ENCODE data around the gene GPBP1L1.

The GPBP1L1 gene

DNA sequence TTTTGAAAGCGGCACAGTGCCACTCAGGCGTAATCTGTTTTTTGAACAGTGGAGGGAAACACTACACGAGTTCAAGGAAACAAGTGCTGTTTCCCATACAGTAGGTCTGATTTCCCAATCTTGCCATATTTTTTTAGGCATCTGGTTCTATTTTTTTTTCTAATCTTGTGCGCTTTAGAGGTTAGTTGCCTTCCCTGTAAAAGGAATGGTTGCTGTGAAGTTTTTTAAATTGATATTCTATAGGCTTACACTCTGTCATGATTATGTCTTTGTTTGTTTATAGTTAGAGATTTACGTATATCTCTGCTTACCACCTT is 101.3 kb downstream of the GPBP1L1 start:
- H3K27me3 ChIP-seq (ENCODE audit: insufficient read depth, poor library complexity, severe bottlenecking) = no peaks in the 10 kb centered on the region
- peak overlapping the region; percentile 98 for H3K27ac ChIP-seq (replicated peaks)

DNA sequence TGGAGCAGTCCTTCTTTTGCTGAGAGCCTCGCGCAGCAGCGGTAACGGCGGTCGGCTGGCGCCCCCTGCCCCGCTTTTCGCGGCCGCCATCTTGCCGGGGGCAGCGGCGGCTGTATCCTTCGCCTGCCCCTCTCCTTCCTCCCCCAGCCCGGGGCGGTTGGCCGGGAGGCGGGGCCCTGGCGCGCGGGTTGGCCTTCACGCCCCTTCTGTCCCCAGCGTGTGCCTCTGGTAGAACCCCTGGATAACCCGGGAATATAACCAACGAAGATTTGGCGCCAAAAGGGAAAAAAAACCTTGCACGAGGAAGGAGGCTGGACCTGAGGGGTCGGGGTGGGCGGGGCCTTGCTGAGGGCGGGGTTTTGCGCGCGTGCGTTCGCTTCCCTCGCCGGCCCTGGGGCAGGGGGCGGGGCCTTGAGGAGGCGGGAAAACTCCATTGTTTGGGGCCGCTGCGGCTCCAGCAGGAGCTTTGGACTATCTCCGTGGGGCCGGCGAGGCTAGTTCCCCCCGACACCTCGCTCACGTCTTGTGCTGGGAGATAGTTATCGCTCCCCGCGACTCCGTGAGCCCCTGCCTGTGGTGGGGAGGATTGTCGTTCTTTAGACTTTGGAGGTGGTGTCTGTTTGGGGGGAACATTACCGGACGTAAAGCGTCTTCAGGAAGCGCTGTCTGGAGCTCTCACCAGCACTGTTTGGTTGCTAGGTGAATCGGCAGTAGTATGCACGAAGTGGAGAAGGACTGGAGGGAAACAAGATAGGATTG is 101.8 kb downstream of the GPBP1L1 start:
- TF ChIP-seq POLR2AphosphoS5 (IDR thresholded peaks at IDR 0.05; ENCODE audit: low read depth) (0 out of 2 replicates have a peak, but pooled peaks have one; percentile 24), SPI1 (IDR thresholded peaks at IDR 0.05; ENCODE audit: borderline replicate concordance, low read depth) (no peak)
- H3K27ac ChIP-seq (replicated peaks) = peak overlapping the region; percentile 98
- no peaks in the 10 kb centered on the region for H3K27me3 ChIP-seq (ENCODE audit: insufficient read depth, poor library complexity, severe bottlenecking)
- DNase-seq (ENCODE audit: low read depth in 1 of 2, low spot score in 1 of 2) = peak; percentile 78 to 87
- peak overlapping the region; percentile 92 for H3K4me3 ChIP-seq (replicated peaks; ENCODE audit: insufficient read depth, low read length)

More for the DNA sequence above, 101.3 kb downstream of the GPBP1L1 start:
- TF ChIP-seq POLR2AphosphoS5 (IDR thresholded peaks at IDR 0.05; ENCODE audit: low read depth) (no peak), SPI1 (IDR thresholded peaks at IDR 0.05; ENCODE audit: borderline replicate concordance, low read depth) (no peak), GABPA (IDR thresholded peaks at IDR 0.05; ENCODE audit: low read depth) (no peak)
- TF ChIP-seq, protein P1, sequence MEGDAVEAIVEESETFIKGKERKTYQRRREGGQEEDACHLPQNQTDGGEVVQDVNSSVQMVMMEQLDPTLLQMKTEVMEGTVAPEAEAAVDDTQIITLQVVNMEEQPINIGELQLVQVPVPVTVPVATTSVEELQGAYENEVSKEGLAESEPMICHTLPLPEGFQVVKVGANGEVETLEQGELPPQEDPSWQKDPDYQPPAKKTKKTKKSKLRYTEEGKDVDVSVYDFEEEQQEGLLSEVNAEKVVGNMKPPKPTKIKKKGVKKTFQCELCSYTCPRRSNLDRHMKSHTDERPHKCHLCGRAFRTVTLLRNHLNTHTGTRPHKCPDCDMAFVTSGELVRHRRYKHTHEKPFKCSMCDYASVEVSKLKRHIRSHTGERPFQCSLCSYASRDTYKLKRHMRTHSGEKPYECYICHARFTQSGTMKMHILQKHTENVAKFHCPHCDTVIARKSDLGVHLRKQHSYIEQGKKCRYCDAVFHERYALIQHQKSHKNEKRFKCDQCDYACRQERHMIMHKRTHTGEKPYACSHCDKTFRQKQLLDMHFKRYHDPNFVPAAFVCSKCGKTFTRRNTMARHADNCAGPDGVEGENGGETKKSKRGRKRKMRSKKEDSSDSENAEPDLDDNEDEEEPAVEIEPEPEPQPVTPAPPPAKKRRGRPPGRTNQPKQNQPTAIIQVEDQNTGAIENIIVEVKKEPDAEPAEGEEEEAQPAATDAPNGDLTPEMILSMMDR (IDR thresholded peaks at IDR 0.05; ENCODE audit: insufficient read depth, low read length) = no peak
- TF ChIP-seq, protein P2, sequence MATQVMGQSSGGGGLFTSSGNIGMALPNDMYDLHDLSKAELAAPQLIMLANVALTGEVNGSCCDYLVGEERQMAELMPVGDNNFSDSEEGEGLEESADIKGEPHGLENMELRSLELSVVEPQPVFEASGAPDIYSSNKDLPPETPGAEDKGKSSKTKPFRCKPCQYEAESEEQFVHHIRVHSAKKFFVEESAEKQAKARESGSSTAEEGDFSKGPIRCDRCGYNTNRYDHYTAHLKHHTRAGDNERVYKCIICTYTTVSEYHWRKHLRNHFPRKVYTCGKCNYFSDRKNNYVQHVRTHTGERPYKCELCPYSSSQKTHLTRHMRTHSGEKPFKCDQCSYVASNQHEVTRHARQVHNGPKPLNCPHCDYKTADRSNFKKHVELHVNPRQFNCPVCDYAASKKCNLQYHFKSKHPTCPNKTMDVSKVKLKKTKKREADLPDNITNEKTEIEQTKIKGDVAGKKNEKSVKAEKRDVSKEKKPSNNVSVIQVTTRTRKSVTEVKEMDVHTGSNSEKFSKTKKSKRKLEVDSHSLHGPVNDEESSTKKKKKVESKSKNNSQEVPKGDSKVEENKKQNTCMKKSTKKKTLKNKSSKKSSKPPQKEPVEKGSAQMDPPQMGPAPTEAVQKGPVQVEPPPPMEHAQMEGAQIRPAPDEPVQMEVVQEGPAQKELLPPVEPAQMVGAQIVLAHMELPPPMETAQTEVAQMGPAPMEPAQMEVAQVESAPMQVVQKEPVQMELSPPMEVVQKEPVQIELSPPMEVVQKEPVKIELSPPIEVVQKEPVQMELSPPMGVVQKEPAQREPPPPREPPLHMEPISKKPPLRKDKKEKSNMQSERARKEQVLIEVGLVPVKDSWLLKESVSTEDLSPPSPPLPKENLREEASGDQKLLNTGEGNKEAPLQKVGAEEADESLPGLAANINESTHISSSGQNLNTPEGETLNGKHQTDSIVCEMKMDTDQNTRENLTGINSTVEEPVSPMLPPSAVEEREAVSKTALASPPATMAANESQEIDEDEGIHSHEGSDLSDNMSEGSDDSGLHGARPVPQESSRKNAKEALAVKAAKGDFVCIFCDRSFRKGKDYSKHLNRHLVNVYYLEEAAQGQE (IDR thresholded peaks at IDR 0.05; ENCODE audit: insufficient replicate concordance, low read depth) = no peak
- DNase-seq (ENCODE audit: low read depth in 1 of 2, low spot score in 1 of 2) = no peak
- H3K4me3 ChIP-seq (replicated peaks; ENCODE audit: insufficient read depth, low read length) = peak overlapping the region; percentile 92

DNA sequence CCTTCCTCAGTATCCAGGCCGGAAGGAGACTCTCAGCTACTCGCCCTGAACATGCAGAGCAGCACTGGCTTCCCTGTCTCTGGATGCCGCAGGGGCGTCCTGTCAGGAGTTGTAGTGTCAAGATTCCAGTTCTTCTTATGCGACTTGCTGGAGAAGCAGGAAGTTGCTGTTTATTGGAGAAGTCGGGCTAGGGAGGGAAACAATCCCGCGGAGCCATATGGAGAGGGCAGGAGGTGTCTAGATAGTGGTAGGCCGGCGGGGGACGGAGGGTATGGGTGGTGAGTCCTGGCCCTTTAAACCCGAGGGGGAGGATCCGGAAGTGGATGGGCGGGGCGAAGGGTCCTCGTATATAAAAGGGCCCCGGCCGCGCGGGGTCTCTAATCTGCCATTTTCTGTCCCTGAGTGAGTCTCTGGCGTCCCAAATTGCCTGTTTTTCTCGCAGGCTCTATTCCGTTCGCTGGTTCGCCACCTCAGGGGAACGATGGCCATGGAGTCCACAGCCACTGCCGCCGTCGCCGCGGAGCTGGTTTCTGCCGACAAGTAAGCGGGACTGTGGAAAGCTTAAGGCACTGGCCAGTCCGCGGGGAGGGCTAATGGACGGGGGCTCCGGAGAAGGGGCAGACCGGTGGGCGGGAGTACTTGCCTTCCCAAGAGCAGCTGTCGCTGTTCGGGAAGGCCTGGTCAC is 102.5 kb downstream of the GPBP1L1 start, which contains the start of gene NASP:
TSS of gene NASP (plus strand) at position 376 of the 685 bp plus-strand sequence. CDS start at position 482, 106 bp downstream.
- TF ChIP-seq POLR2AphosphoS5 (IDR thresholded peaks at IDR 0.05; ENCODE audit: low read depth) (peak; percentile 98), GABPA (IDR thresholded peaks at IDR 0.05; ENCODE audit: low read depth) (peak; percentile 69), SPI1 (IDR thresholded peaks at IDR 0.05; ENCODE audit: borderline replicate concordance, low read depth) (peak; percentile 43; the same call in 1 of the 2 replicates)
- TF ChIP-seq, protein P1 (IDR thresholded peaks at IDR 0.05; ENCODE audit: insufficient read depth, low read length) = no peak
- TF ChIP-seq, protein P2 (IDR thresholded peaks at IDR 0.05; ENCODE audit: insufficient replicate concordance, low read depth) = peak; percentile 79
- Histone ChIP-seq H3K27me3 (ENCODE audit: insufficient read depth, poor library complexity, severe bottlenecking) (no peaks in the 10 kb centered on the region), H3K27ac (replicated peaks) (peak within 1 kb of the TSS; percentile 98), H3K4me3 (replicated peaks; ENCODE audit: insufficient read depth, low read length) (peak within 1 kb of the TSS; percentile 92)
- peak; percentile 72 to 90 for DNase-seq (ENCODE audit: low read depth in 1 of 2, low spot score in 1 of 2)

DNA sequence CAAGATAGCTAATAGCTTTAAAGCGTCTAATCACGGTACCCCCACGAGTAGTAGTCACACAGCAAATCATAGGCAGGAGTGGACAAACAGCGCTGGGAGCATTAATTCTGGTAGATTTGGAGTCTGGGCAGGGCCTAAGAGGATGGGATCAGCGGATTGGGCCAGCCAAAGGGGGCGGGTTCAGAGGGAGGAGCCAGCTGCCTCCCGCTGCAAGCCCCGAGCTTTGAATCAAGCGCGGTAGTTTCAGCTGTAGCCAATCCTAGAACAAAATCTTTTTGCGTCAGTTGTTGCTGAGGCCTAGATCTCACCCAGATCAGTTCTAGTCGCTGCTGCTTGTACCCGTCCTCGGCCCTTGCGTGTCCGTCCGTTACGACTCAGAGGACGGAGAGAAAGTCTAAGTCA is 103.1 kb downstream of the GPBP1L1 start:
- Histone ChIP-seq H3K27ac (replicated peaks) (peak overlapping the region; percentile 98), H3K4me3 (replicated peaks; ENCODE audit: insufficient read depth, low read length) (peak overlapping the region; percentile 92), H3K27me3 (ENCODE audit: insufficient read depth, poor library complexity, severe bottlenecking) (no peaks in the 10 kb centered on the region)
- peak; percentile 92 to 98 for DNase-seq (ENCODE audit: low read depth in 1 of 2, low spot score in 1 of 2)
- no peak for TF ChIP-seq POLR2AphosphoS5 (IDR thresholded peaks at IDR 0.05; ENCODE audit: low read depth)

Measured in HL-60 (cell line).